Ovary (tissue), 9 donors: ENCODE data around the gene IL1R1. TPM values are rescaled to one million over a fixed set of nuclear protein-coding genes. Genes with fewer than 3 reads are reported as not detected.

Source experiments
- DNase-seq, 5 donors: peaks; one replicate each; pipeline ENCODE4 v3.0.0-alpha.2; 2019 to 2020
- H3K27ac ChIP-seq, 2 donors: fragments of 200-600 bp; one replicate each; pipeline versions ENCODE4 v1.5.1 to v1.8.0; 2019 to 2022
- H3K27me3 ChIP-seq: fragments of 200-600 bp; one replicate; pipeline ENCODE4 v1.8.0; 2022
- H3K36me3 ChIP-seq: fragments of 200-600 bp; sonication (generic); one replicate; pipeline ENCODE4 v1.5.1; 2019
- H3K4me1 ChIP-seq: one replicate; pipeline ENCODE4 v1.8.1; 2013; ENCODE audit warnings: mild to moderate bottlenecking, moderate library complexity; ENCODE audit not compliant: insufficient read depth
- H3K4me3 ChIP-seq: fragments of 200-600 bp; sonication (generic); one replicate; pipeline ENCODE4 v1.5.1; 2017
- H3K9me3 ChIP-seq, 2 donors: fragments of 200-600 bp in 1 of 2; sonication (generic) in 1 of 2; one replicate each; pipeline versions ENCODE4 v1.5.1 to v1.8.1; 2013 to 2019; ENCODE audit warnings: mild to moderate bottlenecking in 1 of 2, moderate library complexity in 1 of 2
- CTCF ChIP-seq, 3 donors: fragments of 450-650 bp in 2 of 3; fragments of 200-600 bp in 1 of 3; IDR thresholded peaks; one replicate each; pipeline versions ENCODE4 v1.5.1 to v1.8.0; 2016 to 2022; ENCODE audit warnings: antibody characterized with exemption in 3 of 3, mild to moderate bottlenecking in 1 of 3
- EP300 ChIP-seq: sonication (generic); formaldehyde crosslinking; IDR thresholded peaks from one replicate; pipeline ENCODE4 v1.6.1; 2017; ENCODE audit warnings: antibody characterized with exemption
- POLR2A ChIP-seq: fragments of 450-650 bp; IDR thresholded peaks from one replicate; pipeline ENCODE4 v1.6.1; 2017; ENCODE audit warnings: antibody characterized with exemption, mild to moderate bottlenecking, moderate library complexity
- WGBS, 3 donors: extraction: QIAGEN DNeasy Blood & Tissue Kit in 1 of 3; methylation state at CpG; one replicate each; pipeline versions ENCODE4 v1.1.5 to v1.1.7; 2013 to 2017; 5-methylcytosine and 5-hydroxymethylcytosine counted together
- intact Hi-C, 4 donors: fragments of 100-400 bp; cut with DNase I; formaldehyde crosslinking; loops; one replicate each; pipeline versions ENCODE4 v1.11.0 to v1.15.1; 2022 to 2023
- polyA plus RNA-seq, 2 donors: library from polyadenylated mRNA; stranded (reverse); fragments of 200-250 nt in 1 of 2; fragments of 350-450 nt in 1 of 2; fragmentation: Illumina TruSeq in 1 of 2; extraction: RNeasy Lipid Tissue Mini Kit (QIAGEN cat#74804) in 1 of 2; gene quantifications; one replicate each; pipeline ENCODE4 v1.2.3, GENCODE V29; 2013 to 2014
- total RNA-seq, 7 donors: library from RNA; depleted of rRNA in 2 of 7; stranded (reverse); fragments of >200 nt in 2 of 7; fragmentation: NEBNext Ultra II Directional in 3 of 7; extraction: Animal tissue kit (Norgen Biotek cat#: 25700) in 3 of 7; gene quantifications; one replicate each; pipeline versions ENCODE4 v1.1.0 to v1.2.4, GENCODE V29; 2016 to 2023
- donor health status: DM: no; HTN: no; CAD: no; lungs with moderate emphysema.
- donor health status: DM: no; HTN: no; CAD: no.
- donor health status: Bipolar disorder and iron deficiency.
- donor health status: DM: yes; HTN: yes; CAD: no.
- donor health status: DM: no; HTN: no; CAD: no.
- donor health status: DM: yes; HTN: yes; CAD: no.

The IL1R1 gene
- total and polyA plus RNA-seq, 9 donors: 6.5 to 142 (median 36.5) TPM

GRCh38 chr2:102226612-102227391, 84.3 kb downstream of the IL1R1 start:
- DNase-seq: no peak
- Histone ChIP-seq H3K36me3 (no peaks in the 10 kb centered on the region), H3K9me3 (no peaks in the 10 kb centered on the region), H3K27ac (peak overlapping the region; percentile 88), H3K4me1 (peaks cover 2% of the 10 kb centered on the region), H3K4me3 (no peak overlapping the region), H3K27me3 (no peaks in the 10 kb centered on the region)
- WGBS, 3 donors: 49 to 53% (median 51%) methylated on average over 7 of the region's 7 CpGs
- intact Hi-C loops: no loop called here
- TF ChIP-seq CTCF (IDR thresholded peaks at IDR 0.05): no peak
- no peak for TF ChIP-seq POLR2A
- TF ChIP-seq EP300: no peak

GRCh38 chr2:102229141-102229769, 86.7 kb downstream of the IL1R1 start:
- no peaks in the 10 kb centered on the region for H3K9me3 ChIP-seq
- intact Hi-C loops: no loop called here
- 91 to 93% (median 91%) methylated on average over 6 of the region's 6 CpGs for WGBS, 3 donors
- no peak for TF ChIP-seq CTCF (IDR thresholded peaks at IDR 0.05)
- no peak overlapping the region for H3K27ac ChIP-seq
- H3K4me3 ChIP-seq: no peak overlapping the region
- H3K4me1 ChIP-seq: peaks cover 2% of the 10 kb centered on the region
- no peaks in the 10 kb centered on the region for H3K36me3 ChIP-seq
- DNase-seq: no peak
- H3K27me3 ChIP-seq: no peaks in the 10 kb centered on the region

Other genes starting within 250 kb of the IL1R1 start
- gene IL1R2, start 150.8 kb upstream of the IL1R1 start, total RNA-seq: 1 to 10 TPM in 4 of 7 donors, under 1 TPM in 3; 0.15 to 8.7 (median 3.2) TPM
- gene IL1R2, start 150.8 kb upstream of the IL1R1 start, polyA plus RNA-seq: 1 to 10 TPM; 1.1 TPM
- gene IL1RL2, start 44.3 kb downstream of the IL1R1 start, total RNA-seq: 1 to 10 TPM in 3 of 7 donors, under 1 TPM in 1, not detected in 3; 0.26 to 2.0 (median 1.6) TPM
- gene IL1RL2, start 44.3 kb downstream of the IL1R1 start, polyA plus RNA-seq: 1 to 10 TPM in 1 of 2 donors, under 1 TPM in 1; 0.24 to 1.1 TPM
- gene IL1RL1, start 168.8 kb downstream of the IL1R1 start, total RNA-seq: 1 to 10 TPM in 4 of 7 donors, under 1 TPM in 2, not detected in 1; 0.36 to 2.3 (median 2.0) TPM
- gene IL1RL1, start 168.8 kb downstream of the IL1R1 start, polyA plus RNA-seq: 1 to 10 TPM in 1 of 2 donors, under 1 TPM in 1; 0.48 to 2.1 TPM
- 1 to 10 TPM in 5 of 7 donors, under 1 TPM in 2; 0.83 to 3.1 (median 1.7) TPM for gene IL18R1, start 213.1 kb downstream of the IL1R1 start, total RNA-seq
- 1 to 10 TPM in 1 of 2 donors, under 1 TPM in 1; 0.93 to 1.5 TPM for gene IL18R1, start 213.1 kb downstream of the IL1R1 start, polyA plus RNA-seq